ENCODE results near the gene GPR78.

GPR78 gene

DNA sequence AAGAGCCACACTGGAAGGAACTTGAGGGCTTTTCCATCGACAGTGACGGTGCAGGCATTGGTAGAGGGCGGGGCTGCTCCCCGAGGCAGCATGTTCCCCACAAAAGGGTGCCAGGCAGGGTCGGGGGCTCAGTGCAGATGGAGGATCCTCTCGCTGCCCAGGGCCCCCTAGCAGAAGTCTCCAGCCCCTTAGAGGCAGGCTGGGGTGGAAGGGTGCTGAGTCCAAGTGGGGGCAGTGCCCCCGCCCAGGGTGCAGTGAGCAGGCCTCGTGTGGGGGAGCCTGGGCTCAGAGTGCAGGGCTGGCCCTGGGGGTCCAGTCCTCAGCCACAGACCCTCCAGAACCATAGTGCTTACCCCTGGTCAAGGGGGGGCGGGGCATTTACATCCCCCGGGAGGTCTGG is 21.4 kb downstream of the GPR78 start:
- no peak for DNase-seq

DNA sequence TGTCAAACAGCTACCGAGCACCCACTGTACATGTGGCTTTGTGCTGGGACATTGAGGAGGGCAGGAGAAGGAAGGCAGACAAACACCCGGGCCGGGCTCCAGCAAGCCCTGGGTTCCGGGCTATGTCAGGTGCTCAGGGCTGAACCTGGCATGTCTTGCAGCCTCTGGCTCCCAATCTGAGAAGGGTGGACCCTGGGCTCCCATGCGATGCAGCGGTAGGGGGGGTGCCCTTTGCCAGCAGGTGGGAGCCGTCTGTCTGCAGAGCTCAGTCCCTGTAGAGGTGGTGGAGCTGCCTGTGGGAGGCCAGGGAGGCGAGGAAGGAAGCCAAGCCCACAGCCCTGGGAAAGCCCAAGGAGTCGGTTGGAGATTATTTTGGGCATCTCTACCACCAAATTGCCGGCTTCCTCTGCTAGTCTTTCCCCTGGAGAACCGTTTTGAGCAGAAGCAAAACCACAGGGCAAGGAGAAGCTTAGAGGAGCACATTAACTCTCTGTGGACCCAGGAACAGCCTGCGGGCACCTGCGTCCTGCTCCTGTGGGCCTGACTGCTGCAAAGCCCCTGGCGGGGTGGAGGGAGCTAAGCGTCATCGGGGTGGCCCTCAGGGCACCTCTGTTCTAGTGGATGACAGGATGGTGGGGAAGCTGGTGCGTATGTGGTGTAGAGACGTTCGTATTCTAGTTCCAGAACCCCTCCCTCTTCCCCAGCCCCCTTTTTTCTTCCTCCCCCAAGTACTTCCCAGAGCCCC is 22.7 kb downstream of the GPR78 start:
- no peak for DNase-seq

DNA sequence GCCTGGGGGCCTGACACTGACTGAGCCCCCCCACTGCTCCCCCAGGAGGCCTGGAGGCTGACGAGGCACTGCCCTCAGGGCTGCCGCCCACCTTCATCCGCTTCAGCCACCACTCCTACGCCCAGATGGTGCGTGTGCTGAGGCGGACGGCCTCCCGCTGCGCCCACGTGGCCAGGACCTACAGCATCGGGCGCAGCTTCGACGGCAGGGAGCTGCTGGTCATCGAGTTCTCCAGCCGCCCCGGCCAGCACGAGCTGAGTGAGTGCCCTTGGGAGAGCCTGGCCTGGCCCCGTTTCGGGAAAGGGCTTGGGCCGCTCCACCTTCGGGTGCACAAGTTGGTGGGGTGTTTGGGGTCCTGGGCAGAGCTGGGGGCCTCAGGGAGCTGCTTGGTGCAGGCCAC is 23.7 kb downstream of the GPR78 start:
- no peak for DNase-seq

DNA sequence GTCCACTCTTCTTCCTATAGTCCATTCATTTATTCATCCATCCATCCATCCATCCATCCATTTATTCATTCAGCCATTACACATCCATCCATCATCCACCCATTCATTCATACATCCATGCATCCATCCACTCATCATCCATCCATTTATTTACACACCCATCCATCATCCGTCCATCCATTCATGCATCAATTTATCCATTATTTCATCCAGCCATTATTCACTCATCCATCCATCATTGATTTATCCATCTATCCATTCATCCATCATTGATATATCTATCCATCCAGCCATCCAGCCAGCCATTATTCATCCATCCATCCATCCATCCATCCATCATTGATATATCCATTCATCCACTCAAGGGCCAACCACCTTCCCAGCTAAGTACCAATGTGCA is 25.1 kb downstream of the GPR78 start:
- DNase-seq = no peak

DNA sequence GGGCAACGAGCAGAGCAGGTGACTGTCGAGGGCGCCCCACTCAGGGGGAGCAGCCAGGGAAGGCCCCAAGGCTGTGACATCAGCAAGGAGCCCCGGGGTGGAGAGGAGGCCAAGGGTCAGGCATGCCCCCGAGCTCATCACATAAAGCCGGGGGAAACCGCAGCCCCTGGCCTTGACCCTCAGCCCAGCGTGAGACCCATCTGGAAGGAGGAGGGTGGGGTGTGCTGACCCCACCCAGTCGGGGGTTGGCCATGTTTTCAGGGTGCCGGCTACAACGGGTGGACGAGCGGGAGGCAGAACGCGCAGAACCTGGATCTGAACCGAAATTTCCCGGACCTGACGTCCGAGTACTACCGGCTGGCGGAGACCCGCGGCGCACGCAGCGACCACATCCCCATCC is 26.3 kb downstream of the GPR78 start:
- no peak for DNase-seq

DNA sequence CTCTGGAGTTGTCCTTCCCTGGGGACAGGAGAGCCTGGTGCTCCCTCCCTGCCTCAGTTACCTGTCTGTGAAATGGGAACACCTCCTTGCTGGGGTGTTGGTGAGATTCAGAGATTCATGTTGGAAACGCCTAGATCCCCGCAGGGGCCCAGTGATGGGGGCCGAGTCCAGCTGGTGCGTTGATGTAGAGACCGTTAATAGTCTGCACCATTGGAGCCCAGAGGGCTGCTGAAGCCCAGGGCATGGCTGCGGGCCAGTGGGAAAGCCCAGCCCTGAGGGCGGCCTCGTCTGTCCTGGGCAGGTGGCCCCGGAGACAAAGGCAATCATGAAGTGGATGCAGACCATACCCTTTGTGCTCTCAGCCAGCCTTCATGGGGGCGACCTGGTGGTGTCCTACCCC is 26.8 kb downstream of the GPR78 start:
- DNase-seq = no peak

DNA sequence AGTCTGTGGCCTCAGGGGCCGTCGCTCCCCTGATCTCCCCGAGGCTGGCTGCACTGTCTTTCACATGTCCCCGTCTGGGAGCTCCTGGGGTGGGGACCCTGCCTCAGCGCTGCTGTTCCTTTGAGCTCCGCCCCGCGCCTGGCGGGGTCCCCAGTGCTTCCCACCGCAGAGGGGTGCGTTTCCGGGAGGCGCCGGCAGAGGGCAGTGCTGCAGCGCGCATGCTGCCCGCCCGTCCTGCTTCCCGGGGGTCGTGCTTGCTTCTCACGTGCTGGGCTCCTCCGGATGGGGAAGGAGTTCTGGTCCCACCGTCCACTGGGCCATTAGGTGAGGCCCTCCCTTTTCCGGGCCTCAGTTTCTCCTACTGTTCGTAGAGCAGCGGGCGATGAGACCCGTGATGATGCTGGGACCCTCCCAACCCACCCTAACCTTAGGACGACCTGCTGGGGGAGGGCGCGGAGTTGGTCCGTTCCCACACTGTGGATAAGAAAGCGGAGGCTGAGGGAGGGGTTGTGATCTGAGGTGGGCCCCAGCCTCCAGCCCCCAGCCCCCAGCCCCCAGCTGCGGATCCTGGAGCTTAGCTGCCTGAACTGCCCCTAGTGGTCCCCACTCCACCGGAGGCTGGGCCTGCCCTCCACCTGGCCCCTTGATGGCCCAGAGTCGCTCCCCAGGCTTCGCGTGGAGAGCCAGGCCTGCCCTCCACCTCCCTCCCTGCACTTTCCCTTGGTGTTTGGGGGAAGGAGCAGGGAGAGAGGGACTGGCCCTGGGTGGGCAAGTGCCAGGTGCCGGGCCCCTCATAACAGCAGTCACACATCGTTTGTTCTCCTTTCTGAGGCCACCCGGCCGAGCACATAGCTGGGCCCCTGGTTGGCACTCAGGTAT is 27.6 kb downstream of the GPR78 start:
- DNase-seq = peak; percentile 5

DNA sequence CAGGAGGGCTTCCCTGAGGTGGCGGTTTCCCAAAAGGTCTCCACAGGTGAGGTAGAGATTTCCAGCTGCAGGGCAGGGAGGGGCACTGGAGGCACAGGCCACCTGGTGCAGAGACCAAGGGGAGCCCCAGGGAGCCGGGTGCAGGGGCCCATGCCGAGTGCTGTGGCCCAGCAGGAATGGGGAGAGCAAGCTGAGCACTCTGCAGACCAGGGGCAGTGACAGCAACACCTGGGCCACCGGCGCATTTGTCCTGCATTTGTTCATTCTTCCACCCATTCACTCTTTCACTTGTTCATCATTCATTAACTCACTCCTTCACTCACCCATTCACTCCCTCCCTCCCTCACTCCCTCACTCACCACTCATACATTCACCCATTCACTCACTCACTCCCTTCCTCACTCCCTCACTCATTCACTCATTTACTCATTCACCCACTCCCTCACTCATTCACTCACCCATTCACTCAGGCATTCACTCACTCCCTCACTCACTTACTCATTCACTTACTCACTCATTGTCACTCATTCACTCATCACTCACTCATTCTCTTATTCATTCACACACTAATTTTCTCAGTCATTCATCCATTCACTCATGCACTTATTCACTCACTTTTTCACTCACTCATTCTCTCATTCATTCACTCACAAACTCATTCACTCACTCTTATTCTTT is 28.7 kb downstream of the GPR78 start:
- no peak for DNase-seq

DNA sequence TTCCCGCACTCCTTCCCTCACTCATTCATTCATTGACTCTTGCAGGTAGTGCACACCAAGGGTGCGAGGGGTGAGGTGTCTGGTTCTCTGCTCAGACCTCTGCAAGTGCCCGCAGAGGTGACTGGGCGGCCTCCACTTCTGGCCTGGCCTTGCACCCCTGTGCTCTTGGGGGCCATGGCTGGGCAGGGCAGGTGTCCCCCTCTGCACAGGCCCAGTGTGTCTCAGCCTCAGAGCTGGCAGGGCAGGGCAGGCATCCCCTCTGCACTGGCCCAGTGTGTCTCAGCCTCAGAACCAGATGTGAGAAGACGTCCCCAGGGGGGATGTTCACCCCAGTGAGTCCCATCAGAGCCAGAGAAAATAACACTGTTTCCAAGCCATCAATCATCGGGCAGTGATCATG is 29.2 kb downstream of the GPR78 start:
- DNase-seq = no peak

DNA sequence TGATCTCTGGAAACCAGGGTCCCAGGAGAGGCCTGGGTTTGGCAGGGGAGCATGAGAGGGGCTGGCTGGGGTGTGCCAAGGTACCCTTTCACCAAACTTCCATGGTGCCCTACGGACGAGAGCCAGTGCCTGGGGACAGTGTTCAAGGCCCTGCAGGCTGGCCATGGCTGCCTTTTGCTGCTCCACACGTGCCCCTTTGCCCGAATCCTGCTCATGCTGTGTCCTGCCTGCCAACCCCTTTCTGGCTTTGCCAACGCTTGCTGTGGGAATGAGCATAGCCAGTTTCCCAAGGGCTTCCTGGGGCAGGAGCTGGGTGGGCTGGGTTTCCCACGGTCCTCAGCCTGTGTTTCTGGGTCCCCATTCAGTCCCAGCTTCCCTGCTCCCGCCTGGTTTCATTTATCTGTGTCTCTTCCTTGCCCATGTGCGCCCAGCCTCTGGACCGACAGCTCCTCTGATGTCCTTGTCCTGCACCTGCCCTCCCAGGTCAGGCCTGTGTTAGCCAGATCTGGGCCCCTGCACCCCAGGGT is 29.7 kb downstream of the GPR78 start:
- DNase-seq = no peak

DNA sequence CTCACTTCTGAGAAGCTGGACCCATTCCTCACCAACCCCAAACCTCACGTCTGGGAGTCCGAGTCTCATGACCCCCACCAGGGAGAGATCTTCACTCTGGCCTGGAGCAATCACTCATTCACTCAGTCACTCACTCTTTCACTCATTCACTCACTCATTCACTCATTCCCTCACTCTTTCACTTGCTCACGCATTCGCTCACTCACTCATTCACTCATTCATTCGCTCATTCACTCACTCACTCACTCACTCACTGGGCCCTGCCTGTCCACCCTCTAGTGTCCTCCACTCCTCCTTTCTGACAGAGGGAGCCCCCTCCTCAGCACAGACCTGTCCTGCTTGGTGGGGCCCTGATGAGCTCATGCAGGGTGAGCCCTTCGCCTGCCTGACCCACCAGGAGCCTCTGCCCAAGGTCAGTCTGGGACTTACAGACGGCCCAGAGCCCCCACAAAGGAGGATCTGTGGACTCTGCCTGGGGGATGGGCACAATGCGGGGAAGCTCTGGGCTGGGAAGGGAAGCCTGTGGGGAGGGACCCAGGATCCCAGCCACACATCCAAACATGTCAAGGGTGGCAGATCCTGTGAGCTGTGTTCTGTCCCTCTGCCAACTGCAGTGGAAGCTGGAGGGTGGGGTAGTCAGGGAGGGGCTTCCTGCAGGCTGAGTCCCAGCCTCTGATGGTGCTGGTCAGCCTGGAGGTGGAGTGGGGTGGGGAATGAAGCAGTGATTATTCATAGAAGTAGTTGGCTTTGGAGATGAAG is 30.8 kb downstream of the GPR78 start:
- no peak for DNase-seq

DNA sequence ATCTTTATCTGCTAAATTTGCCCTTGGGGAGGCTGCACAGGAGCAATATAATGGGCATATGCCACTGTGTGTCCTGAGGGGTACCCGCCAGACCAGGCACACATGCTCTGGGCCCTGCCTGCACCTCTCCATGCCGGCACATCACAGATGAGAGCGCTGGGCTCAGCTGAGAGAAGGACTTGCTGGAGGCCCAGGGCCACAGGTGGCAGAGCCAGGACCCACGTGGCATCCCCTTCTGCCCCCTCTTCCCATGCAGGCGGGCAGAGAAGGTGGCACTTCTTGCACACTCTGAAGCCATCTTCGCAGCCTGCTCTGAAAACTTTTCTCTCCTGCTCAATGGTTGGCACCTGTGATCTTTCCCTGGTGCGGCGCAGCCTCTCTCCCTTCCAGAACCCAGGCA is 32.5 kb downstream of the GPR78 start:
- DNase-seq = no peak

DNA sequence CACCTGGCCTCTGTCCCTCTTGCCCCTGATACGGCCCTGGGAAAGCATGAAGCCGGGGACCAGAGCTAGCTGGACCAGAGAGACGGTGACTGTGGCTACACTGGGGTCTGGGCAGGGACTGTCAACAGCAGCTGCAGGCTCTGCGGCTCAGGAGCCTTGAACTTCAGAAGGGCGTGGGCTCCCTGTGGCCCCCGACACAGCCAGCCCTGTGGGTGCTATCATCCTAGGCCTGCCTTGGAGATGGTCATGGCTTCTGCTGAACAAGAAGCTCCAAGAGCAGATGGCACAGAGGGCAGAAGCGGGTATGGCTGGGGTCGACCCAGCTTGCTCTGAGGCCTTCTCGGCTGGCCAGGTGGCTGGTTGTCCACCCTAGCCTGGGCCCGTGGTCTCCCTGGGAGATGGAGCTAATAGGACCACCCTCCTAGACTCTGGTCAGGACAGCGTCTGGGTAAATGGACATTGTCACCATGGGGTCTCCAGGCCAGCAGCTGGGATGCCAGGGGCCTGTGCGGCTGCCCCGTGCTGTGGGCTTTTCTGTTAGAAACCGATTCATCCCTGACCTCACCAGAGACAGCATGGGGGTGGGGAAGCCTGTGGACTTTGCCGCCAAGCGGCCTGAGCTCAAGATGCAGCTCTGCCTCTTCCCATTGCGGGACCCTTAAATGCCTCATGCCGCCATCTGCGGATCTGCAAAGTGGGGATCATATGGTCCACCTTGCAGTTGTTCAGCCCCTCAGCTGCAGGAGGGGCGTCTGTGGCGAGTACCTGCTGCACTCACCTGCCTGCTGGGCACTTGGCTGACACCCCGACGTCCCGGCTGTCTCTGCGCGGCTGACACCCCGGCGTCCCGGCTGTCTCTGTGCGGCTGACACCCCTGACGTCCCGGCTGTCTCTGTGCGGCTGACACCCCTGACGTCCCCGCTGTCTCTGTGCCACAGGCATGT is 33.5 kb downstream of the GPR78 start:
- no peak for DNase-seq

DNA sequence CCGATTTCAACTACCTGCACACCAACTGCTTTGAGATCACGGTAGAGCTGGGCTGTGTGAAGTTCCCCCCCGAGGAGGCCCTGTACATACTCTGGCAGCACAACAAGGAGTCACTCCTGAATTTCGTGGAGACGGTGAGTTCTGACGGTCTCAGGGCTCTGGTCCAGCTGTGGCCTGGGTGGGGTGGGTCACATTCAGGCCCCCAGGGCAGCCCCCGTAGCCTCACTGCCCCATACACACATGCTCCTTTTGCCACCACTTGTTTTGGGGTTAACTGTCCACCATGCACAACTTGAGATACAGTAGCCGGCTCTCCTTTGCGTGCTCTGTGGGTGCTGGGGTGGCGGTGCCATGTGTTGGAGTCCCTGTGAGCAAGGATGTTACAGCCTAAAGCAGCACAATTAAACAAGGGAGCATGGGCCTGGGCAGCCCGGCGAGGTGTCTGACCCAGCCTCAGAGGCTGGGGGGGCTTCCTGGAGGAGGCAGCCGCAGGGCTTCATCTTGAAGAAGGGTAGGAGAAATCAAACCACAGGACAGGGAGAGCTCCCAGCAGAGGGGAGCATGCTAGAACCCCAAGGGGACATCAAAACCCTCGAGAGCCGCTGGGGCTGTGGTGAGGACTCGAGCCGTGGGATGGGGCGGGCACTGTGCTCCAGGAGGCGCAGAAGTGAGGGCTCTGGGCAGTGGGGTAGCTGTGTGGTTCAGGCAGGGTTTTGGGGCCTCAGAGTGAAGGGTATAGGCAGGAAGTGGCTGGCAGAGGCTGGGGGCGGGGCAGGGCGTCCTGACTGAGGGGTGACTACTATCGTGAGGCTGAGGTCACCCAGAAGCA is 34.4 kb downstream of the GPR78 start:
- no peak for DNase-seq

DNA sequence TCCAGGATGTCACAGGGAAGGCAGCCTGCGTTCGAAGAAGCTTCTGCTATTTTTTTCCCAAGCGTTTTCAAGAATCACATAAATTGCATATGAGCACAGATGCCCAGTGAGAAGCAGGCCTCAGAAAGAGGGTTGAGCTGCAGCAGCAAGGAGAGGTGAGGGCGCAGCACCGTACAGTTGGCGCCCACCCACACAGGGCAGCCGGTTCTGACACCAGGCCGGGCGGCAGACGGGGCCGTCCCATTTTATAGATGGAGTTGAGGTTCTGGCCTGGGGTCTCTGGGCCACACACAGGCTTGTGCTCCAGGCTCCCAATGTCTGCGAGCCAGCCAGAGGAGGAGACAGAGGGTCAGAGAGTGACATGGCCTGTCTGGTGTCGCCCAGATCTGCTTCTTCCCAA is 35.2 kb downstream of the GPR78 start:
- DNase-seq = no peak

DNA sequence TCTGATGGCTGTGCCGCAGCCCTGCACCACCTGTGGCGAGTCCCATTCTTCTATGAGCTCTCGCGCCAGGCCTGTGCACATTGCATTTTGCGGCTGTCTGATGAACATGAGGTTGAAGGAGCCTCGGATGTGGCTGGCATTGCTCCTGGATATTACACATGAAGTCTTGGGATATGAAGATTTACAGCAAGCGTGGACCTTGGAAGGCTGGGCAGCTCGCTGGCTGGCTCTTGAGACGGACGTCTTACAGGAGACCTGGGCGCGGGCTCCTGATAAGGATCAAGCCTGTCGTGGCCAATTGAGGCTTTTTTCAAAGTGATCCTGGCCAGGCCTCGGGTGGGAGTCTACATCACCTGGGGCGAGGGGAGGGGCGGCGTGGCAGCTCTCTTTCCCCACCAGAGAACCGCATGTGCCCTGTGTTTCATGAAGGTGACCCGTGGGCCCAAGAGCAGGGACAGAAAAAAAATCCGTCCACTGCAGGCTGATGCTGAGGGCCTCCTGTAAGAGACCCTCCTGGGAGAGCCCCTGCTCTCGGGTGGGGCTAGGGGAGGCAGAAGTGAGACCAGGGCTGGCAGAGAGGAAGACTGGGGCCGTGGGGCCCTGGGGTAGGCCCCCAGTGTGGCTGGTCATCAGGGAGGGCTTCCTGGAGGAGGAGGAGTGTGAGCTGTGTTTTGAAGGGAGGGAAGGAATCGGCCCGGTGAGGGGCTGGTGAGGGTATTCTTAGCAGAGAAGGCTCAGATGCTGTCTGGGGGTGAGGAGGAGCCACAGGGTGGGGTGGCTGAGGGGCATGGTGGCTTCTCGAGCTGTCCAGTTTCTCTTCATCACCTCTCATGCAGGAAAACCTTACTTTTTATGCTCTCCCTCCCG is 36.0 kb downstream of the GPR78 start:
- DNase-seq = no peak

DNA sequence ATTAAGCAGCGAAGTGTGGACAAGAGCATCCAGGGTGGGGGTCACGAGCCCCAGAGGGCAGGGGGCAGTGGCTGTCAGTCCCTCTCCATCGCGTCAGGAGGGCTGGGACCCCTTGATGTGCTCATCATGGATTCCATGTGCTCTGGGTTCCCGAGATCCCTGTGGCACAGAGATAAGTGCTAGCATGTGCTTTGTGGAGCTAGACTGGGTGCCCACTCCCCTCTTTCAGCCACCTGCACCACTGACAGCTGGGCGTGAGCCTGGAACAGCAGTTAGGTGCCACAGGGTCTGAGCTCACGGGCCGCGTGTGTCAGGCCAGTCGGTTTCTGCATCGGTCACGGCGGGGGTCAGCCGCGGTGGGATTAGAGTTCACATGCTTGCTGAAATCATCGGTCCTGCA is 36.6 kb downstream of the GPR78 start:
- DNase-seq = no peak

DNA sequence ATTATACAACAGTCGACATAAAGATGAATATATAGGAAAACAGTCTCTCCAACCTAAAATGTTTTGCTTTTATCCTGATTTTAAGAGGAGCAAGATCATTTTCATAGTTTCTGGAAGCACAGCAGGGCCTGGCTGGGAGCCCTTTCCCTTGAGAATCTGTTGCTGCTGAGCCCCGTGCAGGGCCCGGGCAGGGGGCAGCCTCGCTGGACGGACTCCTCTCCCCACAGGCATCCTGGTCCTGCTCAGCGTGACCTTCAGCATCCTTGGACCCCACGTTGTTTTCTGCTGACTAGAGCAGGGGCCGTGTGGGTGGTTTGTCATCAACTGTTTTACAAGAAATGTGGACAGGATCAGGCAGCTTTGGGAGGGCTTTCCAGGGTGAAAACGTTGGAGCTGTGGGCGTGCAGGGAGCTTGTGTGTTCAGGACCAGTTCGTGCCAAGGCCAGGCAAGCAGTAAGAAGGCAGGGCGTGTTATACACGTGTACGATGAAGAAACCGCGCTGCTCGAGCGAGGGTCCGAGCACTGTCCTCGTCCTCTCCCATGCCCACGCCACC is 37.4 kb downstream of the GPR78 start:
- DNase-seq = no peak

DNA sequence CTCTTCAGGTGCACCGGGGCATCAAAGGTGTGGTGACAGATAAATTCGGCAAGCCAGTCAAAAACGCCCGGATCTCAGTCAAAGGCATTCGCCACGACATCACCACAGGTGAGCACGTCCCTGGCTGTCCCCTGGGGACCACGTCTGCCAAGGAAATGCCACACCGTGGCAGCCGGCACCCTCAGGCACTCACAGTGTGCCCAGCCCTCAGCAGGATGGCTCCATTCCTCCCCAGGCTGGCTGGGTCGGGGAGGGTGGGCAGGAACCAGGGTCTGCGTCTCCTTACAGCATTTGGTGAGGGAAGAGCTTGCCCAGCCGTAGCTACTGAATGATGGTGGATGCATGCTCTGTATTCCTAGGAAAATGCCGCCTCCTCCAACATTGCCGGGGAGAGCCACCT is 38.2 kb downstream of the GPR78 start:
- no peak for DNase-seq

Data from activated effector memory CD4-positive, alpha-beta T cell treated with Interleukin-2 at 50 U/mL for 16 hours (primary cell).